Neural cell (in vitro differentiated cells): ENCODE results near the gene CBX2. TPM values are rescaled to one million over a fixed set of nuclear protein-coding genes. Genes with fewer than 3 reads are reported as not detected.

Experiments
- H2AFZ ChIP-seq: fragments of 200-600, 300-800 bp; sonication (generic), shearing (Covaris generic); 2 replicates; pipeline ENCODE4 v1.6.0; 2014; ENCODE audit warnings: low read depth, mild to moderate bottlenecking, antibody characterized with exemption, low read length, moderate library complexity
- H3F3A ChIP-seq: fragments of 200-600 bp; shearing (Covaris generic); 2 replicates; pipeline ENCODE4 v1.6.1; 2016; ENCODE audit warnings: mild to moderate bottlenecking, moderate library complexity, mixed read lengths, antibody characterized with exemption, low read length; ENCODE audit not compliant: insufficient read depth, poor library complexity, severe bottlenecking
- H3K27ac ChIP-seq: fragments of 200-600, 300-800 bp; sonication (generic), shearing (Covaris generic); 2 replicates; pipeline ENCODE4 v1.5.1; 2014; ENCODE audit warnings: mild to moderate bottlenecking, low read length, moderate library complexity
- H3K27me3 ChIP-seq: fragments of 300-800, 200-600 bp; sonication (generic), shearing (Covaris generic); 2 replicates; pipeline ENCODE4 v1.6.0; 2014; ENCODE audit warnings: mild to moderate bottlenecking, low read depth, low read length, moderate library complexity; ENCODE audit not compliant: insufficient read depth
- H3K36me3 ChIP-seq: fragments of 300-800, 200-600 bp; sonication (generic), shearing (Covaris generic); 2 replicates; pipeline ENCODE4 v1.5.1; 2014; ENCODE audit warnings: mild to moderate bottlenecking, antibody characterized with exemption, low read length, moderate library complexity; ENCODE audit not compliant: insufficient read depth
- H3K4me2 ChIP-seq: fragments of 300-800, 200-600 bp; sonication (generic), shearing (Covaris generic); 2 replicates; pipeline ENCODE4 v1.6.0; 2014; ENCODE audit warnings: mild to moderate bottlenecking, low read length
- H3K4me3 ChIP-seq: fragments of 300-800, 200-600 bp; sonication (generic), shearing (Covaris generic); 2 replicates; pipeline ENCODE4 v1.5.1; 2014; ENCODE audit warnings: mild to moderate bottlenecking, low read length, moderate library complexity
- H3K79me2 ChIP-seq: fragments of 200-600 bp; shearing (Covaris generic); replicated peaks from 2 replicates; pipeline ENCODE4 v1.6.0; 2014; ENCODE audit warnings: mild to moderate bottlenecking, low read length, moderate library complexity; ENCODE audit not compliant: insufficient read depth
- H3K9ac ChIP-seq: fragments of 300-800, 200-600 bp; sonication (generic), shearing (Covaris generic); 2 replicates; pipeline ENCODE4 v1.6.1; 2016; ENCODE audit warnings: mild to moderate bottlenecking, low read length, mixed read lengths
- H3K9me2 ChIP-seq: fragments of 200-600 bp; shearing (Covaris generic); 2 replicates; pipeline ENCODE4 v1.6.1; 2016; ENCODE audit warnings: mild to moderate bottlenecking, low read length, mixed read lengths; ENCODE audit not compliant: insufficient read depth
- H3K9me3 ChIP-seq: fragments of 200-600, 300-800 bp; sonication (generic), shearing (Covaris generic); 2 replicates; pipeline ENCODE4 v1.6.1; 2016; ENCODE audit warnings: mild to moderate bottlenecking, mixed run types, low read length, moderate library complexity, mixed read lengths
- H4K20me1 ChIP-seq: fragments of 200-600 bp; shearing (Covaris generic); 2 replicates; pipeline ENCODE4 v1.6.1; 2016; ENCODE audit warnings: mild to moderate bottlenecking, mixed run types; ENCODE audit not compliant: insufficient read depth
- CTCF ChIP-seq: fragments of 450-650 bp; IDR thresholded peaks from 2 replicates; pipeline ENCODE4 v1.5.1; 2014; ENCODE audit warnings: antibody characterized with exemption, mild to moderate bottlenecking, moderate library complexity; ENCODE audit not compliant: poor library complexity, severe bottlenecking
- EP300 ChIP-seq: fragments of 450-650 bp; conservative IDR thresholded peaks from 2 replicates; pipeline ENCODE4 v1.6.1; 2014; ENCODE audit warnings: antibody characterized with exemption, mild to moderate bottlenecking, moderate library complexity; ENCODE audit not compliant: poor library complexity, severe bottlenecking
- EZH2 ChIP-seq: fragments of 200-600, 300-800 bp; shearing (Covaris generic), sonication (generic); IDR thresholded peaks from 2 replicates; pipeline ENCODE4 v1.6.1; 2014; ENCODE audit warnings: antibody characterized with exemption, low read length, borderline replicate concordance, mild to moderate bottlenecking; ENCODE audit not compliant: insufficient read depth, poor library complexity, severe bottlenecking
- MXI1 ChIP-seq: fragments of 450-650 bp; conservative IDR thresholded peaks from 2 replicates; pipeline ENCODE4 v1.6.1; 2014; ENCODE audit warnings: antibody characterized with exemption, mild to moderate bottlenecking; ENCODE audit not compliant: poor library complexity, severe bottlenecking
- POLR2AphosphoS5 ChIP-seq: IDR thresholded peaks from 2 replicates; pipeline ENCODE4 v1.6.1; 2012
- RAD21 ChIP-seq: fragments of 450-650 bp; conservative IDR thresholded peaks from 2 replicates; pipeline ENCODE4 v1.6.1; 2014; ENCODE audit warnings: antibody characterized with exemption, mild to moderate bottlenecking, moderate library complexity
- SMC3 ChIP-seq: fragments of 450-650 bp; conservative IDR thresholded peaks from 2 replicates; pipeline ENCODE4 v1.6.1; 2014; ENCODE audit warnings: antibody characterized with exemption, mild to moderate bottlenecking, moderate library complexity; ENCODE audit not compliant: poor library complexity
- TAF1 ChIP-seq: IDR thresholded peaks from 2 replicates; pipeline ENCODE4 v1.6.1; 2012; ENCODE audit warnings: low read depth
- polyA plus RNA-seq: library from polyadenylated mRNA; depleted of rRNA; stranded (reverse); fragments of >200 nt; gene quantifications from 2 replicates; pipeline ENCODE4 v1.2.3, GENCODE V29; 2014
- TF ChIP-seq, protein P1 (sequence below): IDR thresholded peaks from 2 replicates; pipeline ENCODE4 v1.6.1; 2012; ENCODE audit warnings: borderline replicate concordance

Gene CBX2
- polyA plus RNA-seq, 1 donor from 2014 or later = 16.9 TPM

GRCh38 chr17:79811868-79812352 lies 34.0 kb downstream of the CBX2 start:
- H3K9me2 ChIP-seq = no peaks in the 10 kb centered on the region
- peaks cover 12% of the 10 kb centered on the region for H3F3A ChIP-seq
- no peak for TF ChIP-seq POLR2AphosphoS5
- no peak for TF ChIP-seq RAD21
- no peak for TF ChIP-seq EP300
- TF ChIP-seq EZH2 = peak; percentile 67
- no peak for TF ChIP-seq MXI1
- no peaks in the 10 kb centered on the region for H4K20me1 ChIP-seq
- H3K9me3 ChIP-seq = no peaks in the 10 kb centered on the region
- no peaks in the 10 kb centered on the region for H3K36me3 ChIP-seq
- H3K4me3 ChIP-seq = peak overlapping the region; percentile 68
- H3K79me2 ChIP-seq = no peaks in the 10 kb centered on the region
- H3K9ac ChIP-seq = peak overlapping the region; percentile 98
- H3K27me3 ChIP-seq = peaks cover 70% of the 10 kb centered on the region
- peak overlapping the region; percentile 96 for H3K27ac ChIP-seq
- peak overlapping the region; percentile 83 for H3K4me2 ChIP-seq
- no peak overlapping the region for H2AFZ ChIP-seq

DNA sequence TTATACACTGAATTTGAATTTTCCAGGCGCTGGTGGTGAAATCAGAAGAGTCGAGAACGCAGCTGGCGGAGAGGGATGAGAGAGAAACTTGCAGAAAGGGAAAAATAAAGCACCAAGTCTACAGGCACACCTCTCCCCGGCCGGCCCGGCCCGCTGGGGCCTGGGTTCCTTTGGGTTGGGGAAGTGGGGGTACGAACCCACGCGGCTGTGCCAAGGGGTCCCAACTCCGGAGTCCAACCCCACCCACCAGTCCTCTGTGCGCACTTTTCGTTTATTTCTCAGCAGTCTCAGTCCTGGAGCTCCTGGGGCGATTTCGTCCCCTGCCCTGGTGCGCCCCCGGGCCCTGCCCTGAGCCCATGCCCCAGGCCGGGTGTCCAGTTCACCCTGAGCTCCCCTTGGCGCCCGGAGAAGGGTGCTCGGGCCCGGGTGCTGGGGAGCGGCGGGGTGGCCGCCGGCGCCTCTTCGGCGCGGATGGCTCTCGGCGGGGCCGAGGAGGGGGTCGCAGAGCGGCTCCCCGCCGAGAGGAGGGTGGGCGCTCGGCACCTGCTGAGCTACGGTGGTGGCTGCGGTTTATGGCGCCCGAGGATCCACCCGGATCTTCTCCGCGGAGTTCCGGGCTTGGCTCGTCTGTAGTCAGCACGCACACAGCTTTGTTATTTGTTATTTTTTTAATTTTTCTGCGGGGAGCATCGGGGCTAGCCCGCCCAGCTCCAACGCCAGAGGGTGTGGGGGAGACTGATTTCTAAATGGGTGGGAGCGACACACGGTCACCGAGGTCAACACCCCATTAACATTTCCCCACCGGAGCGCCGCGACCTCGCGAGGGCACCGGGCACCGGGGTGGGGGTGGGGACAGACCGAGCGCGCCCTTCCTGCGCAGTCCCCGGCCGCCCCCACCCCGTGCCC lies 34.7 kb downstream of the CBX2 start:
- Histone ChIP-seq H3K27me3 (peaks cover 70% of the 10 kb centered on the region), H2AFZ (no peak overlapping the region), H4K20me1 (no peaks in the 10 kb centered on the region), H3K9me3 (no peaks in the 10 kb centered on the region), H3K4me3 (peak overlapping the region; percentile 57), H3K79me2 (no peaks in the 10 kb centered on the region), H3K9ac (peak overlapping the region; percentile 98), H3K4me2 (peak overlapping the region; percentile 25), H3K36me3 (no peaks in the 10 kb centered on the region), H3K27ac (no peak overlapping the region), H3K9me2 (no peaks in the 10 kb centered on the region), H3F3A (peaks cover 12% of the 10 kb centered on the region)
- TF ChIP-seq CTCF (no peak), EZH2 (no peak), POLR2AphosphoS5 (peak; percentile 1)

- no peak for TF ChIP-seq MXI1
- no peak for TF ChIP-seq EP300
- no peak for TF ChIP-seq RAD21
- no peak for TF ChIP-seq SMC3
- TF ChIP-seq EZH2 = no peak
- no peak for TF ChIP-seq CTCF
- TF ChIP-seq POLR2AphosphoS5 = no peak
- TF ChIP-seq TAF1 = no peak
- TF ChIP-seq, protein P1, sequence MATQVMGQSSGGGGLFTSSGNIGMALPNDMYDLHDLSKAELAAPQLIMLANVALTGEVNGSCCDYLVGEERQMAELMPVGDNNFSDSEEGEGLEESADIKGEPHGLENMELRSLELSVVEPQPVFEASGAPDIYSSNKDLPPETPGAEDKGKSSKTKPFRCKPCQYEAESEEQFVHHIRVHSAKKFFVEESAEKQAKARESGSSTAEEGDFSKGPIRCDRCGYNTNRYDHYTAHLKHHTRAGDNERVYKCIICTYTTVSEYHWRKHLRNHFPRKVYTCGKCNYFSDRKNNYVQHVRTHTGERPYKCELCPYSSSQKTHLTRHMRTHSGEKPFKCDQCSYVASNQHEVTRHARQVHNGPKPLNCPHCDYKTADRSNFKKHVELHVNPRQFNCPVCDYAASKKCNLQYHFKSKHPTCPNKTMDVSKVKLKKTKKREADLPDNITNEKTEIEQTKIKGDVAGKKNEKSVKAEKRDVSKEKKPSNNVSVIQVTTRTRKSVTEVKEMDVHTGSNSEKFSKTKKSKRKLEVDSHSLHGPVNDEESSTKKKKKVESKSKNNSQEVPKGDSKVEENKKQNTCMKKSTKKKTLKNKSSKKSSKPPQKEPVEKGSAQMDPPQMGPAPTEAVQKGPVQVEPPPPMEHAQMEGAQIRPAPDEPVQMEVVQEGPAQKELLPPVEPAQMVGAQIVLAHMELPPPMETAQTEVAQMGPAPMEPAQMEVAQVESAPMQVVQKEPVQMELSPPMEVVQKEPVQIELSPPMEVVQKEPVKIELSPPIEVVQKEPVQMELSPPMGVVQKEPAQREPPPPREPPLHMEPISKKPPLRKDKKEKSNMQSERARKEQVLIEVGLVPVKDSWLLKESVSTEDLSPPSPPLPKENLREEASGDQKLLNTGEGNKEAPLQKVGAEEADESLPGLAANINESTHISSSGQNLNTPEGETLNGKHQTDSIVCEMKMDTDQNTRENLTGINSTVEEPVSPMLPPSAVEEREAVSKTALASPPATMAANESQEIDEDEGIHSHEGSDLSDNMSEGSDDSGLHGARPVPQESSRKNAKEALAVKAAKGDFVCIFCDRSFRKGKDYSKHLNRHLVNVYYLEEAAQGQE = no peak
These were observed 35.6 kb downstream of the CBX2 start for GRCh38 chr17:79813297-79814126.

More at GRCh38 chr17:79813297-79814126, 35.6 kb downstream of the CBX2 start:
- no peak overlapping the region for H3K27ac ChIP-seq
- H3K4me2 ChIP-seq = no peak overlapping the region
- H3K4me3 ChIP-seq = peak overlapping the region; percentile 50
- H3K9me3 ChIP-seq = no peaks in the 10 kb centered on the region
- no peaks in the 10 kb centered on the region for H3K36me3 ChIP-seq
- peaks cover 63% of the 10 kb centered on the region for H3K27me3 ChIP-seq
- no peaks in the 10 kb centered on the region for H3K9me2 ChIP-seq
- no peaks in the 10 kb centered on the region for H3K79me2 ChIP-seq
- peaks cover 12% of the 10 kb centered on the region for H3F3A ChIP-seq
- no peaks in the 10 kb centered on the region for H4K20me1 ChIP-seq
- H2AFZ ChIP-seq = no peak overlapping the region
- H3K9ac ChIP-seq = peak overlapping the region; percentile 98
